Gastrocnemius medialis (tissue), 4 donors: Measurements from ENCODE around the gene FNDC11.

Source experiments
- POLR2A ChIP-seq, 2 donors: fragments of 450-650 bp; IDR thresholded peaks; one replicate each; pipeline ENCODE4 v1.6.1; 2017; ENCODE audit warnings: antibody characterized with exemption in 2 of 2, mild to moderate bottlenecking in 2 of 2, moderate library complexity in 2 of 2
- TF ChIP-seq, protein P1 (sequence below), 5 experiments: fragments of 450-650 bp in 3 of 5; fragments of 200-600 bp in 2 of 5; sonication (generic) in 2 of 5; IDR thresholded peaks in 4 of 5; conservative IDR thresholded peaks in 1 of 5; 1 replicate in 4 of 5; 2 replicates in 1 of 5; pipeline ENCODE4 v1.5.1; 2016 to 2019; ENCODE audit warnings: antibody characterized with exemption in 5 of 5, mild to moderate bottlenecking in 3 of 5, moderate library complexity in 3 of 5

- TF ChIP-seq, protein P1, sequence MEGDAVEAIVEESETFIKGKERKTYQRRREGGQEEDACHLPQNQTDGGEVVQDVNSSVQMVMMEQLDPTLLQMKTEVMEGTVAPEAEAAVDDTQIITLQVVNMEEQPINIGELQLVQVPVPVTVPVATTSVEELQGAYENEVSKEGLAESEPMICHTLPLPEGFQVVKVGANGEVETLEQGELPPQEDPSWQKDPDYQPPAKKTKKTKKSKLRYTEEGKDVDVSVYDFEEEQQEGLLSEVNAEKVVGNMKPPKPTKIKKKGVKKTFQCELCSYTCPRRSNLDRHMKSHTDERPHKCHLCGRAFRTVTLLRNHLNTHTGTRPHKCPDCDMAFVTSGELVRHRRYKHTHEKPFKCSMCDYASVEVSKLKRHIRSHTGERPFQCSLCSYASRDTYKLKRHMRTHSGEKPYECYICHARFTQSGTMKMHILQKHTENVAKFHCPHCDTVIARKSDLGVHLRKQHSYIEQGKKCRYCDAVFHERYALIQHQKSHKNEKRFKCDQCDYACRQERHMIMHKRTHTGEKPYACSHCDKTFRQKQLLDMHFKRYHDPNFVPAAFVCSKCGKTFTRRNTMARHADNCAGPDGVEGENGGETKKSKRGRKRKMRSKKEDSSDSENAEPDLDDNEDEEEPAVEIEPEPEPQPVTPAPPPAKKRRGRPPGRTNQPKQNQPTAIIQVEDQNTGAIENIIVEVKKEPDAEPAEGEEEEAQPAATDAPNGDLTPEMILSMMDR (IDR thresholded peaks at IDR 0.05 in 4 of 5, conservative IDR thresholded peaks at IDR 0.05 in 1 of 5), result no peak
- no peak for TF ChIP-seq POLR2A (IDR thresholded peaks at IDR 0.05)
Measured at GRCh38 chr20:63598479-63599395, 44.8 kb downstream of the FNDC11 start.
